ENCODE data around the gene SARS2.

SARS2 gene, protein sequence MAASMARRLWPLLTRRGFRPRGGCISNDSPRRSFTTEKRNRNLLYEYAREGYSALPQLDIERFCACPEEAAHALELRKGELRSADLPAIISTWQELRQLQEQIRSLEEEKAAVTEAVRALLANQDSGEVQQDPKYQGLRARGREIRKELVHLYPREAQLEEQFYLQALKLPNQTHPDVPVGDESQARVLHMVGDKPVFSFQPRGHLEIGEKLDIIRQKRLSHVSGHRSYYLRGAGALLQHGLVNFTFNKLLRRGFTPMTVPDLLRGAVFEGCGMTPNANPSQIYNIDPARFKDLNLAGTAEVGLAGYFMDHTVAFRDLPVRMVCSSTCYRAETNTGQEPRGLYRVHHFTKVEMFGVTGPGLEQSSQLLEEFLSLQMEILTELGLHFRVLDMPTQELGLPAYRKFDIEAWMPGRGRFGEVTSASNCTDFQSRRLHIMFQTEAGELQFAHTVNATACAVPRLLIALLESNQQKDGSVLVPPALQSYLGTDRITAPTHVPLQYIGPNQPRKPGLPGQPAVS

DNA sequence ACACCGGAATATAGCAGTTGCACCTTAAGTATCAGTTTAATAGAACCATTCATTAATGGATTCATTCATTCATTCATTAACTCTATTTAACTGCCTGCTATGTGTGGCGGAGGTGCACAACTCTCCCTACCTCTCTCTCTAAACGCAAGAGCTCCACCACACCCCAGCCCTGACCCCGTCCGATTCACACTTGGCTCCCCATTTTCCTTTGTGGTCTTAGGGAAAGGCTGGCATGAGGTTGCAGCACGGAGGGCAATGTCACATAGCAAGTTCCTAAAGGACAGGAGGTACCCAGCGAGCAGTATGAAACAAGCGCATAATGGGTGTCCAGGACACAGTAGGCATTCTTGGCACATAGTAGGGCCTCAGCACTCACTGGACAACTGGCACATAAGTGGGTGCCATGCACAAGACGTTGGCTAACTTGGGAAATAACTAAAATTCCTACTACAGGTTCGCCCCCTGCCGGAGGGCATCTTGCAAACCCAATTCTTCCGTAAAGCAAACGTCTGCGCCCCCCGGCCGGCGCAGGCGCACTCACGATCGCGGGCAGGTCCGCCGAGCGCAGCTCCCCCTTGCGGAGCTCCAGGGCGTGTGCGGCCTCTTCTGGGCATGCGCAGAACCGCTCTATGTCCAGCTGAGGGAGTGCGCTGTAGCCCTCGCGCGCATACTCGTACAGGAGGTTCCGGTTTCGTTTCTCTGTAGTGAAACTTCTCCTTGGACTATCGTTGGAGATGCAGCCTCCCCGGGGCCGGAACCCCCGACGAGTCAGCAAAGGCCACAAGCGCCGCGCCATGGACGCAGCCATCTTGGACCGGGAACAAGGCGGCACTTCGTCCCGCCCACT is at the start of gene SARS2:
TSS of gene SARS2 (minus strand) at position 835 of the 847 bp plus-strand sequence. CDS start at position 808, 27 bp downstream.
- in situ Hi-C loops (cut with MboI; ENCODE audit: low sequenced_read_pairs, unreplicated experiment), result no loop called here
- peak; percentile 98 for DNase-seq (ENCODE audit: low spot score)
- TF ChIP-seq, protein P1, sequence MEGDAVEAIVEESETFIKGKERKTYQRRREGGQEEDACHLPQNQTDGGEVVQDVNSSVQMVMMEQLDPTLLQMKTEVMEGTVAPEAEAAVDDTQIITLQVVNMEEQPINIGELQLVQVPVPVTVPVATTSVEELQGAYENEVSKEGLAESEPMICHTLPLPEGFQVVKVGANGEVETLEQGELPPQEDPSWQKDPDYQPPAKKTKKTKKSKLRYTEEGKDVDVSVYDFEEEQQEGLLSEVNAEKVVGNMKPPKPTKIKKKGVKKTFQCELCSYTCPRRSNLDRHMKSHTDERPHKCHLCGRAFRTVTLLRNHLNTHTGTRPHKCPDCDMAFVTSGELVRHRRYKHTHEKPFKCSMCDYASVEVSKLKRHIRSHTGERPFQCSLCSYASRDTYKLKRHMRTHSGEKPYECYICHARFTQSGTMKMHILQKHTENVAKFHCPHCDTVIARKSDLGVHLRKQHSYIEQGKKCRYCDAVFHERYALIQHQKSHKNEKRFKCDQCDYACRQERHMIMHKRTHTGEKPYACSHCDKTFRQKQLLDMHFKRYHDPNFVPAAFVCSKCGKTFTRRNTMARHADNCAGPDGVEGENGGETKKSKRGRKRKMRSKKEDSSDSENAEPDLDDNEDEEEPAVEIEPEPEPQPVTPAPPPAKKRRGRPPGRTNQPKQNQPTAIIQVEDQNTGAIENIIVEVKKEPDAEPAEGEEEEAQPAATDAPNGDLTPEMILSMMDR (IDR thresholded peaks at IDR 0.05; ENCODE audit: borderline replicate concordance, control extremely low read depth, extremely low read depth, insufficient read depth, missing control alignments), result peak; percentile 99

DNA sequence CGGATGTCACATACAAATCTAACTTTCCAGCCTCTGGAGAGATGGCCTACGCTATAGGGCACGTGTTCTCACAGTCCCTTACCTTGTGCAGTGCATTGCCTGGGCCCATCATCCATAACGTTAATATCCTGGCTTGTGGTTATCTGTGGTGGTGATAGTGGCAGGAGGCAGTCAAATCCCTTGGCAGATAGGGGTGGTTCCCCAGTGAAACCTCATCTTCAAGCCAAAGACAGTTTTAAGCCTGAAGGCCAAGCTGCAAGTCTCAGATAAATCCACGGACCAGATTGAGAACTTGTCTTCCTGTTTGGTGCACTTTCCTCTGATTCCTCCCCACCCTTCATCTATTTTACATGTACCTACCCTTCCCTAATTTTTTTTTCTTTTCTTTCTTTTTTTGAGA is 49.2 kb upstream of the SARS2 start:
- in situ Hi-C loops (cut with MboI; ENCODE audit: low sequenced_read_pairs, unreplicated experiment), result no loop called here
- TF ChIP-seq, protein P1 (IDR thresholded peaks at IDR 0.05; ENCODE audit: borderline replicate concordance, control extremely low read depth, extremely low read depth, insufficient read depth, missing control alignments), result no peak
- no peak for DNase-seq (ENCODE audit: low spot score)

DNA sequence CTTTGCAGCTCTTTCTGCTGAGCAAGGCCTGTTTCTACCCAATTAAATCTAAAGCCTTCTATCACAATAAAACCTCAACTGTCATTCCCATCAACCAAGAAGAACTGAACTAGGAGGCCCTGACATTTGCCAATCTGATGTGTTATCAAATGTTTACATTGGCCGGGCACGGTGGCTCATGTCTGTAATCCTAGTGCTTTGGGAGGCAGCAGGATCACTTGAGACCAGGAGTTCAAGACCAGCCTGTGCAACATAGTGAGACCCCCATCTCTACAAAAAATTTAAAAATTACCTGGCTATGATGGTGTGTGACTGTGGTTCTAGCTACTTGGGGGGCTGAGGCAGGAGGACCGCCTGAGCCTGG is 47.7 kb upstream of the SARS2 start:
- TF ChIP-seq, protein P1 (IDR thresholded peaks at IDR 0.05; ENCODE audit: borderline replicate concordance, control extremely low read depth, extremely low read depth, insufficient read depth, missing control alignments), result no peak
- DNase-seq (ENCODE audit: low spot score), result no peak
- in situ Hi-C loops (cut with MboI; ENCODE audit: low sequenced_read_pairs, unreplicated experiment), result no loop called here

DNA sequence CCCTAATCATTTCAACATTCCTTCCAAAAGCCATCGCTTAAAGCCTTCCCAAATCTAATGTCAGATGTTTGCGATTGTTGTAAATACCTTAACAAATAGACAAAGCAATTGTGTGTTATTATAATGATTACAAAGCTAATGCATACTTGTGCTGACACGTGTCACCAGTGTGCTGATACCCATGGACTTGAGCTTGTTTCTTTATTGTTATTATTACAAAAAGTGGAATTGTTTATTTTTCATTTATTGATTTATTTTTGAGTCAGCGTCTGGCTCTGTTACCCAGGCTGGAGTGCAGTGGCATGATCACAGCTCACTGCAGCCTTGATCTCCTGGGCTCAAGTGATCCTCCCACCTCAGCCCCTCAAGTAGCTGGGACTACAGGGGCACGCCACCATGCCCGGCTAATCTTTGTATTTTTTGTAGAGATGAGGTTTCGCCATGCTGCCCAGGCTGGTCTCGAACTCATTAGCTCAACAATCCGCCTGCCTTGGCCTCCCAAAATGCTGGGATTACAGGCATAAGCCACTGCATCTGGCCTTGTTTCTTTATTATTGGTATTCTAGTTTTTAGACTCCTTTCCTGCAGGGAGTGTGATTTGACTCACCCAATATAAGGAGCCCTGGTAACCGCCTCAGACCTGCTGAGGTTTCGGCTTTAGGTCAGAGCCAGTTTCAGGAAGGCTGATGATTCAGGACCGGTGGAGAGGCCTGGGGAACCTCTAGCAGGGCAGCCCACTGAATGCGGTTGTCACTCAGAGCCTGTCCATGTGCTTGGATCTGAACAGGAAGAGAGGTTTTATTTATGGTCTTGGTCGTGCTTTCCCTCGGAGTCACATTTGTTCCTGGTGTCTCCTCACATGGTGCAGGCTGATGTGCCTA is 47.1 kb upstream of the SARS2 start:
- in situ Hi-C loops (cut with MboI; ENCODE audit: low sequenced_read_pairs, unreplicated experiment), result no loop called here
- DNase-seq (ENCODE audit: low spot score), result peak; percentile 81
- TF ChIP-seq, protein P1 (IDR thresholded peaks at IDR 0.05; ENCODE audit: borderline replicate concordance, control extremely low read depth, extremely low read depth, insufficient read depth, missing control alignments), result no peak

DNA sequence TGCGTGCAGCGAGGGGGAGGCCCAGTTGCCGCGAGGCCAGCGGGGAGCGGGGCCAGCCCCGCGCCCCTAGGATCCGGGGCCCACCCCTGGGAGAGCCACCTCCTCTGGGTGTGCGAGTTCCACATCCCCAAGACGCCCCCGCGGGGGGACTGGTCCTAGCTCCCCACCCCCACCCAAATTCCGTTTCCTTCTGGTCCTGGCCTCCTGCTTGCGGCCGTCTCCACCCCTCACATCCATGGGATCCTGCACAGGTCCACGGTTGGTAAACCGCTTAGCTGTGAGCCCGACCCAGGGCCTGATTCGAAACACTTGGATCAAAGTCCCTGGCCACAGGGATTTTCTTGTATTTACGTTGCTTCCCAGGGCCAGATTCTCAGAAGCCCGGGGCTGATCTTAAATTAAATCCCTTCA is 45.3 kb upstream of the SARS2 start:
- TF ChIP-seq, protein P1 (IDR thresholded peaks at IDR 0.05; ENCODE audit: borderline replicate concordance, control extremely low read depth, extremely low read depth, insufficient read depth, missing control alignments), result no peak
- in situ Hi-C loops (cut with MboI; ENCODE audit: low sequenced_read_pairs, unreplicated experiment), result no loop called here
- DNase-seq (ENCODE audit: low spot score), result no peak
